PC-3 (cell line): ENCODE data around the gene SCAANT1.

Experiments
- EZH2 ChIP-seq: fragments of 300-600 bp; sonication (generic); IDR thresholded peaks from one replicate; pipeline ENCODE4 v1.6.1; 2017; ENCODE audit warnings: antibody characterized with exemption, mild to moderate bottlenecking, low read length; ENCODE audit not compliant: unreplicated experiment
- EZH2phosphoT487 ChIP-seq: fragments of 300-600 bp; sonication (generic); IDR thresholded peaks from 2 replicates; pipeline ENCODE4 v1.6.1; 2018; ENCODE audit warnings: mild to moderate bottlenecking, antibody characterized with exemption, low read length, borderline replicate concordance
- TF ChIP-seq, protein P1 (sequence below): fragments of 300-600 bp; sonication (generic); conservative IDR thresholded peaks from 2 replicates; pipeline ENCODE4 v1.5.1; 2017; ENCODE audit warnings: antibody characterized with exemption, low read depth, mild to moderate bottlenecking, low read length

DNA sequence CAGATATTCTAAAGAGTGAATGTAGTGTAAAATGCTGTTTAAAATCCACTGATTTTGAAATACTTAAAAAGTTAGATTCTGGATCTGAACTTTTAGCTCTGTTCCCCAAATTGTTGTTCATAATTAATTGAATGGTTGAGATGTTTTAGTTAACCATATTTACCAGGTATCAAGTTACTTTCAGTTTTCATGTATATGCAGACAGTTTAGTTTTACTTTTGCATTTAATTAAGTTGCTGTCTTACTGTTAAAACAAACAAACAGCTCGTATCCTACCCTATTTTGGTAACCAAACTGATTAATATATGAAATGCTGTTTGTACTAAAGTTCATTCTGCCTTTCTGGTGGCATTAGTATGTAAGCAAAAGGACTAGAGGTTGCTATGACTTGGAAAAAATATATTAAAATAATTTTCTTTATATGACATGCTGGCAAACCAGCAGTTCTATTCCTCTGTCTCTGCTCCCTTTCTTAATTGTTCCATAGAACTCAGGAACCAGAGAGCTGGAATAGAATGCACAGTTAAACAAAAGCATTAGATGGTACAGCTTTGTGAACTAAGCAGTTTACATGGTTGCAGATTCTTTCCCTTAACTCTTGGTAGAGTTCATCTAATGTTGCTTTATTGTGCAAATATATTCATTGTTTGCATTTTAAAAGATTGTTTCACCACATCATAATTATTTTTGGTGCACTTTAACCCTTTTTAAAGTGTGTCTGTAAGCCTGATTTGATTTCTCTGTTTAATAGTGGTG, 39.5 kb upstream of the SCAANT1 start:
- TF ChIP-seq, protein P1, sequence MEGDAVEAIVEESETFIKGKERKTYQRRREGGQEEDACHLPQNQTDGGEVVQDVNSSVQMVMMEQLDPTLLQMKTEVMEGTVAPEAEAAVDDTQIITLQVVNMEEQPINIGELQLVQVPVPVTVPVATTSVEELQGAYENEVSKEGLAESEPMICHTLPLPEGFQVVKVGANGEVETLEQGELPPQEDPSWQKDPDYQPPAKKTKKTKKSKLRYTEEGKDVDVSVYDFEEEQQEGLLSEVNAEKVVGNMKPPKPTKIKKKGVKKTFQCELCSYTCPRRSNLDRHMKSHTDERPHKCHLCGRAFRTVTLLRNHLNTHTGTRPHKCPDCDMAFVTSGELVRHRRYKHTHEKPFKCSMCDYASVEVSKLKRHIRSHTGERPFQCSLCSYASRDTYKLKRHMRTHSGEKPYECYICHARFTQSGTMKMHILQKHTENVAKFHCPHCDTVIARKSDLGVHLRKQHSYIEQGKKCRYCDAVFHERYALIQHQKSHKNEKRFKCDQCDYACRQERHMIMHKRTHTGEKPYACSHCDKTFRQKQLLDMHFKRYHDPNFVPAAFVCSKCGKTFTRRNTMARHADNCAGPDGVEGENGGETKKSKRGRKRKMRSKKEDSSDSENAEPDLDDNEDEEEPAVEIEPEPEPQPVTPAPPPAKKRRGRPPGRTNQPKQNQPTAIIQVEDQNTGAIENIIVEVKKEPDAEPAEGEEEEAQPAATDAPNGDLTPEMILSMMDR = no peak
- TF ChIP-seq EZH2 (no peak), EZH2phosphoT487 (no peak)
